Neuronal stem cell (in vitro differentiated cells): Measurements from ENCODE around the gene TALDO1.

Experiments
- DNase-seq: peaks from one replicate; pipeline ENCODE4 v3.0.0-alpha.2; 2013; ENCODE audit warnings: low spot score
- H2AFZ ChIP-seq: one replicate; pipeline ENCODE4 v1.6.1; 2013; ENCODE audit warnings: mild to moderate bottlenecking, low read length, inconsistent platforms
- H2AK5ac ChIP-seq: 2 replicates; pipeline ENCODE4 v1.6.1; 2013; ENCODE audit warnings: low read depth, mild to moderate bottlenecking, inconsistent platforms, low read length, moderate library complexity, mixed read lengths
- H2BK120ac ChIP-seq: 2 replicates; pipeline ENCODE4 v1.6.1; 2013; ENCODE audit warnings: low read depth, mild to moderate bottlenecking, inconsistent platforms, low read length, moderate library complexity, mixed read lengths
- H2BK12ac ChIP-seq: one replicate; pipeline ENCODE4 v1.6.1; 2013; ENCODE audit warnings: low read length, inconsistent platforms
- H2BK15ac ChIP-seq: 2 replicates; pipeline ENCODE4 v1.6.1; 2013; ENCODE audit warnings: mild to moderate bottlenecking, low read length, inconsistent platforms, mixed read lengths
- H2BK5ac ChIP-seq: one replicate; pipeline ENCODE4 v1.6.1; 2013; ENCODE audit warnings: inconsistent platforms, mild to moderate bottlenecking, low read length, moderate library complexity
- H3K14ac ChIP-seq: one replicate; pipeline ENCODE4 v1.6.1; 2013; ENCODE audit warnings: low read length, inconsistent platforms
- H3K18ac ChIP-seq: 2 replicates; pipeline ENCODE4 v1.6.1; 2013; ENCODE audit warnings: low read length, inconsistent platforms
- H3K23ac ChIP-seq: 2 replicates; pipeline ENCODE4 v1.6.1; 2013; ENCODE audit warnings: low read depth, mild to moderate bottlenecking, mixed read lengths, low read length, inconsistent platforms; ENCODE audit not compliant: poor library complexity
- H3K27ac ChIP-seq: replicated peaks from 3 replicates; pipeline ENCODE4 v1.5.1; 2013; ENCODE audit warnings: low read length, inconsistent platforms
- H3K27me3 ChIP-seq, 3 experiments: 2 replicates each; pipeline ENCODE4 v1.6.1; 2013; ENCODE audit warnings: low read length in 3 of 3, mild to moderate bottlenecking in 2 of 3, inconsistent platforms in 1 of 3, low read depth in 1 of 3, mixed read lengths in 1 of 3, moderate library complexity in 1 of 3; ENCODE audit not compliant: control insufficient read depth in 3 of 3, insufficient read depth in 3 of 3
- H3K36me3 ChIP-seq, 2 donors: replicated peaks in 1 of 2; 2 replicates each; pipeline ENCODE4 v1.6.1; 2013; ENCODE audit warnings: low read length in 2 of 2; ENCODE audit not compliant: control insufficient read depth in 2 of 2, insufficient read depth in 2 of 2
- H3K4ac ChIP-seq: 2 replicates; pipeline ENCODE4 v1.6.1; 2013; ENCODE audit warnings: inconsistent platforms, mild to moderate bottlenecking, low read length, moderate library complexity
- H3K4me1 ChIP-seq, 2 donors: 1 replicate in 1 of 2; 2 replicates in 1 of 2; pipeline ENCODE4 v1.6.1; 2013; ENCODE audit warnings: low read length in 2 of 2, low read depth in 1 of 2; ENCODE audit not compliant: control insufficient read depth in 2 of 2, insufficient read depth in 1 of 2
- H3K4me2 ChIP-seq: one replicate; pipeline ENCODE4 v1.6.1; 2013; ENCODE audit warnings: mild to moderate bottlenecking, low read length, inconsistent platforms; ENCODE audit not compliant: insufficient read depth, poor library complexity, severe bottlenecking
- H3K4me3 ChIP-seq, 2 donors: 2 replicates each; pipeline ENCODE4 v1.5.1; 2013; ENCODE audit warnings: low read length in 2 of 2, mild to moderate bottlenecking in 2 of 2, inconsistent platforms in 1 of 2, moderate library complexity in 1 of 2
- H3K79me1 ChIP-seq: one replicate; pipeline ENCODE4 v1.6.1; 2013; ENCODE audit warnings: low read depth, mild to moderate bottlenecking, inconsistent platforms, low read length, moderate library complexity
- H3K9ac ChIP-seq: one replicate; pipeline ENCODE4 v1.6.1; 2013; ENCODE audit warnings: mild to moderate bottlenecking, low read depth, low read length, inconsistent platforms; ENCODE audit not compliant: poor library complexity
- H3K9me3 ChIP-seq, 2 donors: replicated peaks in 1 of 2; 2 replicates each; pipeline versions ENCODE3 to v1.6.1; 2013; ENCODE audit warnings: low read length in 2 of 2, mild to moderate bottlenecking in 2 of 2, inconsistent platforms in 1 of 2, low read depth in 1 of 2, mixed read lengths in 1 of 2, moderate library complexity in 1 of 2; ENCODE audit not compliant: control insufficient read depth in 2 of 2, insufficient read depth in 1 of 2
- H4K8ac ChIP-seq: one replicate; pipeline ENCODE4 v1.6.1; 2013; ENCODE audit warnings: low read depth, mild to moderate bottlenecking, inconsistent platforms, low read length, moderate library complexity
- H4K91ac ChIP-seq: one replicate; pipeline ENCODE4 v1.6.1; 2013; ENCODE audit warnings: low read length, low read depth, mild to moderate bottlenecking, inconsistent platforms; ENCODE audit not compliant: poor library complexity
- WGBS, 2 donors: extraction: QIAGEN DNeasy Blood & Tissue Kit; methylation state at CpG; one replicate each; pipeline ENCODE4 v1.1.7; 2013; ENCODE audit warnings: missing lambda C conversion rate in 2 of 2, mixed read lengths in 1 of 2; ENCODE audit not compliant: insufficient read length in 2 of 2, insufficient replicate concordance in 1 of 2; ENCODE audit errors: extremely low coverage in 2 of 2; 5-methylcytosine and 5-hydroxymethylcytosine counted together

Gene TALDO1

GRCh38 chr11:699753-700152 lies 47.5 kb upstream of the TALDO1 start:
- no peak overlapping the region for H3K27ac ChIP-seq
- H2BK5ac ChIP-seq: no peak overlapping the region
- no CpG with 5 or more reads among the region's 1 CpG for WGBS, 2 donors
- H3K4me1 ChIP-seq: peaks cover 0 to 14% of the 10 kb centered on the region in 2 donors
- peak overlapping the region; percentile 37 for H3K23ac ChIP-seq
- H2BK12ac ChIP-seq: no peak overlapping the region
- no peak overlapping the region for H3K4me2 ChIP-seq
- H3K79me1 ChIP-seq: peaks cover 4% of the 10 kb centered on the region
- H3K27me3 ChIP-seq: no peaks in the 10 kb centered on the region
- H3K9me3 ChIP-seq: no peaks in the 10 kb centered on the region
- no peak overlapping the region for H3K18ac ChIP-seq
- peaks cover 1 to 27% of the 10 kb centered on the region in 2 donors for H3K36me3 ChIP-seq
- no peak overlapping the region for H3K9ac ChIP-seq
- H3K4me3 ChIP-seq: no peak overlapping the region
- no peak overlapping the region for H2AK5ac ChIP-seq
- H4K91ac ChIP-seq: no peak overlapping the region
- no peak overlapping the region for H2BK120ac ChIP-seq
- no peak overlapping the region for H2AFZ ChIP-seq
- no peak overlapping the region for H4K8ac ChIP-seq
- H2BK15ac ChIP-seq: no peak overlapping the region
- no peak for DNase-seq
- no peak overlapping the region for H3K14ac ChIP-seq
- no peak overlapping the region for H3K4ac ChIP-seq

GRCh38 chr11:701741-702461 lies 45.4 kb upstream of the TALDO1 start:
- Histone ChIP-seq H3K9ac (peak overlapping the region; percentile 9), H2BK15ac (no peak overlapping the region), H2AFZ (no peak overlapping the region), H2BK12ac (peak overlapping the region; percentile 9), H3K27me3 (peaks cover 0 to 15% (median 0%) of the 10 kb centered on the region in 3 experiments), H3K4me2 (no peak overlapping the region), H3K4me1 (peaks cover 4 to 17% of the 10 kb centered on the region in 2 donors), H3K27ac (no peak overlapping the region), H2BK120ac (peak overlapping the region; percentile 34), H4K8ac (no peak overlapping the region), H3K4me3 (peak overlapping the region in 1 of 2 donors; percentile 19), H3K79me1 (no peaks in the 10 kb centered on the region), H3K9me3 (no peaks in the 10 kb centered on the region), H4K91ac (no peak overlapping the region), H3K36me3 (peaks cover 2 to 28% of the 10 kb centered on the region in 2 donors), H3K4ac (no peak overlapping the region), H3K18ac (no peak overlapping the region), H2AK5ac (no peak overlapping the region), H2BK5ac (no peak overlapping the region), H3K14ac (no peak overlapping the region), H3K23ac (peak overlapping the region; percentile 43)
- no peak for DNase-seq
- no CpG with 5 or more reads among the region's 22 CpGs for WGBS, 2 donors

GRCh38 chr11:702462-703461 lies 44.5 kb upstream of the TALDO1 start:
- H3K27ac ChIP-seq: no peak overlapping the region
- H2BK15ac ChIP-seq: peak overlapping the region; percentile 49
- H3K4ac ChIP-seq: no peak overlapping the region
- no peak overlapping the region for H3K14ac ChIP-seq
- H2AK5ac ChIP-seq: no peak overlapping the region
- no peak overlapping the region for H2AFZ ChIP-seq
- H4K91ac ChIP-seq: no peak overlapping the region
- H3K79me1 ChIP-seq: no peaks in the 10 kb centered on the region
- no peak overlapping the region for H3K18ac ChIP-seq
- H2BK120ac ChIP-seq: no peak overlapping the region
- no peak overlapping the region for H3K4me2 ChIP-seq
- peak overlapping the region; percentile 9 for H2BK12ac ChIP-seq
- H3K27me3 ChIP-seq: peaks cover 0 to 18% (median 0%) of the 10 kb centered on the region in 3 experiments
- H4K8ac ChIP-seq: no peak overlapping the region
- H3K9me3 ChIP-seq: no peaks in the 10 kb centered on the region
- H3K4me3 ChIP-seq: no peak overlapping the region
- H3K23ac ChIP-seq: no peak overlapping the region
- peaks cover 2 to 28% of the 10 kb centered on the region in 2 donors for H3K36me3 ChIP-seq
- H3K9ac ChIP-seq: no peak overlapping the region
- peaks cover 12 to 20% of the 10 kb centered on the region in 2 donors for H3K4me1 ChIP-seq
- DNase-seq: no peak
- H2BK5ac ChIP-seq: peak overlapping the region; percentile 53
- WGBS, 2 donors: no CpG with 5 or more reads among the region's 26 CpGs

GRCh38 chr11:703506-703905 lies 43.8 kb upstream of the TALDO1 start:
- WGBS, 2 donors: no CpG with 5 or more reads among the region's 9 CpGs
- peaks cover 13% of the 10 kb centered on the region in 2 donors for H3K4me1 ChIP-seq

More at GRCh38 chr11:703506-703905, 43.8 kb upstream of the TALDO1 start:
- Histone ChIP-seq H3K79me1 (no peaks in the 10 kb centered on the region), H2AFZ (no peak overlapping the region), H2BK120ac (no peak overlapping the region), H2BK5ac (peak overlapping the region; percentile 53), H3K4me2 (no peak overlapping the region), H3K9me3 (no peaks in the 10 kb centered on the region), H3K9ac (no peak overlapping the region), H3K23ac (no peak overlapping the region), H3K36me3 (peaks cover 2 to 28% of the 10 kb centered on the region in 2 donors), H3K4ac (no peak overlapping the region), H3K27ac (no peak overlapping the region), H4K8ac (no peak overlapping the region), H3K27me3 (peaks cover 0 to 18% (median 0%) of the 10 kb centered on the region in 3 experiments), H3K18ac (no peak overlapping the region), H4K91ac (no peak overlapping the region), H3K14ac (no peak overlapping the region), H3K4me3 (no peak overlapping the region), H2BK12ac (no peak overlapping the region), H2AK5ac (no peak overlapping the region), H2BK15ac (peak overlapping the region; percentile 49)
- no peak for DNase-seq
